ENCODE data around the gene CNGB1.

- TF ChIP-seq CTCF (IDR thresholded peaks at IDR 0.05) = no peak
- no peak for TF ChIP-seq POLR2A (IDR thresholded peaks at IDR 0.05)
These were observed 111.6 kb downstream of the CNGB1 start for GRCh38 chr16:57859331-57859730.

Data from uterus (tissue), 2 donors.